HG03469 (cell line): Measurements from ENCODE around the gene LTB4R2.
"Not testable (repeated sequence)": the region's sequence is repeated elsewhere in the genome, so short reads cannot be mapped to it uniquely, and the experiment has no call there.

ENCODE experiments used
- ATAC-seq: cut with Tn5 transposase; IDR thresholded peaks from one replicate; pipeline ENCODE4 v1.9.1; 2021; ENCODE audit warnings: mild to moderate bottlenecking, moderate library complexity, moderate number of reproducible peaks; ENCODE audit not compliant: unreplicated experiment

The LTB4R2 gene

DNA sequence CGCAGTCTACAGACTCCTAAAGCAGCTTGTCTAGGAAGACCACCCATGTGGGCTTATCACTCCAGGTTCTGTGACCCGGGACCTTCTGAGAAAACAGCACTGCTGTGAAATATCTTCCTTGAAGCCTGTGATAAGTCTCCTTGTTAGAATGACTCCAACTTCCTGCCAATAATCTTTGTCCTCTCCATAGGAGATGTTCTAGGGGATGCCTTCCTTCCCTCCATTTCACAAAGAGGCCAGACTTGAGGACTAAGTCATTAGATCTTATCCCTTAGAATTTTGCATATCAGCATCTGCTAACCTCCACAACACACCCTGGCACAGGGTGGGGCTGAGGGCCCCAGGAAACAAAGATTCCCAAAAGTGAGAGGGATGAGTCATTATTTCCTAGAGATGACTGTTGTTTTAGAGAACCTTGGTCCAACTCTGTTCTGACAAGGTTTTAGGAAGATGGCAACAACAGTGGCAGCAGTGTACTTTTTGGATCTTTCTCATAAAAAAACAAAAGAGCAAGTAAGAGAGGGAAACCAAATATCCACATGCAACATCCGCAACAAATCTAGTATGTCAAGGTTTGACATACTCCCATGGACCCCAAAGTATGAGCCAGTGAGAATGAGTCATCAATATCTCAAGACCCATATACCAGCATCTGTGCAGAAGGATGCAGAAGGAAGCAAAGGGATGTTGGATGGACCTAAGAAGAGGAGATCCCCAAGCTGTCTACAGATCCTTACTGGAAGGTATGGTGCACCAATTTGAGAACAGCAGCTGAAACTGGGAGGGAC lies 7.4 kb downstream of the LTB4R2 start:
- ATAC-seq = no peak

DNA sequence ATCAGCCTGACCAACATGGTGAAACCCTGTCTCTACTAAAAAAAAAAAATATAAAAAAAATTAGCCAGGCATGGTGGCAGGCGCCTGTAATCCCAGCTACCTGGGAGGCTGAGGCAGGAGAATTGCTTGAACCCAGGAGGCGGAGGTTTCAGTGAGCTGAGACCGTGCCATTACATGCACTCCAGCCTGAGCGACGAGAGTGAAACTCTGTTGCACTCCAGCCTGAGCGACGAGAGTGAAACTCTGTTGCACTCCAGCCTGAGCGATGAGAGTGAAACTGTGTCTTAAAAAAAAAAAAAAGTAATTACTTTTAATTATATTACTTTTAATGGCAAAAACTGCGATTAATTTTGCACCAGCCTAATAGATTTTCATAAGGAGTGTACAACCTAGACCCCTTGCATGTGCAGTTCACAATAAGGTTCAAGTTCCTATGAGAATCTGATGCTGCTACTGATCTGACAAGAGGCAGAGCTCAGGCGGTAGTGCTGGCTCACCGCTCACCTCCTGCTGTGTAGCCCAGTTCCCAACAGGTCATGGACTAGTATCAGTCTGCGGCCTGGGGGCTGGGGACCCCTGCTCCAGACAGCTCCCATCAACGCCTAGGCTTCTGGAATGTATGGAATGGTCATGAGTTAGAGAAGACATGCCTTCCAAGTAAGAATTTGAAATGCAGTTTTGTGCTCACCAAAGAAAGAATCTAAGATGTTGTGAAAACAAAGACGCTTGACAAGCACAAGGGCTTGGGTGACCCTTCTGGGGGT lies 11.5 kb downstream of the LTB4R2 start:
- ATAC-seq = no peak

DNA sequence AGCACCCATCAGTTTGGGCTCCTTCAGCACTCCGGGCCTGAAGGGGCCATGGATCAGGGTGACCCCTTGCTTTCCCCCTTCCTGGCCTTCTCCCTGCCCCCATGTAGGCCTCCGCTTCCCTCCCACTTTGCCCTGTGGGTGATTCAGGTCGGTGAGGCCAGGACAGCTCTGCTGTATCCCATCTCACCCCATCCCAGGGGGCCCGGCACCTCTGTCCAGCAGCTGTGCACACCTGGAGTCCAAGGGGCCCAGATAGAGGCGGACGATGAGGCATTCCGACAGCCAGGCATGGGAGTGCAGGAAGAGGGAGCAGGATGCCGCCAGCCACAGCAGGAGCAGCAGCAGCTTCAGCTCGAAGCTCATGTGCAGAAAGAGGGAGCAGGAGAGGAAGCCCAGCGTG lies 12.7 kb downstream of the LTB4R2 start:
- no peak for ATAC-seq

DNA sequence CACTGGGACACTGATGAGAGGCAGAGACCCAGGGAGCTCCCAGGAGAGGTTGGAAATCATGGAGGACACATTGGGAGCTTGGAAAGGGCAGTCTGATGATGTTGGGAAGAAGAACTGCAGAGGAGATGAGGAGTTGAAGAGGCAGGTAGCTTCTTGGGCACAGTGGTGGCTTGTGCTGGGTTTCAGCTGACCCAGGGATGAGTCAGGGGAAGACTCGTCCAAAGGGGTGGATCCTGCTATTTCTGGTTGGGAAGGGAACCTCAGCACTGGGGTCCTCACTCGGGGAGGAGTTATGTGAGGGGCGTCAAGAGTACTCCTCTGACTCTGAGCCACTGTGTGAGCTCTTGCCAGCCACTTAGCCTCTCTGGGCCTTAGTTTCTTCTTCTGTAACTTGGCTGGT lies 13.4 kb downstream of the LTB4R2 start:
- ATAC-seq = no peak

DNA sequence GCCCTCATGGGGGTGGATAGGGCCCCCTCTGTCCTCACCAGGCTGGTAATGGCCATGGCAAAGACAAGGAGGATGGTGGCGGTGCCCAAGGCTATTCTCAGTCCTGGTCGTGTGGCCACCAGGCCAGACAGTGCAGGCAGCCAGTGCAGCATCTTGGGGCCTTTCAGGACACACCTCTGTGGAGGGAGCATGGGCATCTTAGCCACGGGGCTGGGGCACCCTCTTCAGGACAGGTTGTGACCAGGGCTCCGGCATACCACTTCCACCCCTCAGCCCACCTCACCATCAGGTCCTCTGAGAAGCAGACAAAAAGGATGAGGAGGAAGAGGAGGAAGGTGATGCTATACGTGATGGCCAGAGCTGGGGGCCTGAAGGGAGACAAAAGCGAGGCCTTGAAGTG lies 14.1 kb downstream of the LTB4R2 start:
- no peak for ATAC-seq

DNA sequence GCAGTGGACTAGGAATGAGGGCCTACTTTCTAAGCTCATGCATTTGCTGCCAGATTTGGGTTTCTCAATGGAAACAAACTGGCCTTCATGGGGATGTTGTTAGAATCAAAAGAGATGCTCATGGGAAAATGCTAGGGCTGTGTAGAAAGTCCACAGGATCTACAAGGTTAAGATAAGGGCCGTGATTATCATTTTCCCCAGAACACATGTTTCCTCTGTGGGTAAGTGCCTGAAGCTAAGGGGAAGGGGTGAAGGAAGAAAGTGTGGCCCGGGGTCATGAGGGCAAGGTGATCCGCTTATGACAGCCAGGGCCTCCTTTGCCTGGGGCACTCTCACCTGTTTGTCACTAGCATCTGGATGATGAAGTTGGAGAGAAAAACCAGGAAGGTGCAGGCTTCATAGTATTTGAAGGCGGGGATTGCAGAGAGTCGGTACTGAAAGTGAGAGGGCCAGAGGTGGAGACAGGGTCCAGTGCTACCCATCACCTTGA lies 15.1 kb downstream of the LTB4R2 start:
- no peak for ATAC-seq

DNA sequence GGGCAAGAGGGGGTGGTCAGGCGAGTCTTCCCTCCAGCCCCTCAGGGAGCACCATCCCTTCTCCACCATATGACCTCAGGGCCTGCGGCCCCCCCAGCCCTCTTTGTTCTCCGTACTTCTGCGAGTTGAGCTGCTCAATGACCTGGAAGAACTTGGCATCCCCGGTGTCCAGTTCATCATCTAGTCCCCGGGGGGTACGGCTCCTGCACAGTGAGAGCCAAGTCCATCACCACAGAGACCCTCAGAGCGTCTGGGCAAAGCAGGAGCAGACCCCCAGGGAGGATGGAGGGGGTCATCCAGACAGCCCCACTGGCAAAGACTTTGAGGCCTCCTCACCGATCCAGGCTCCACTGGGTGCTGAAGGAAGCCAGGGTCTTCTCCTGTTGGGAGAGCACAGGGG lies 16.0 kb downstream of the LTB4R2 start:
- ATAC-seq = no peak

DNA sequence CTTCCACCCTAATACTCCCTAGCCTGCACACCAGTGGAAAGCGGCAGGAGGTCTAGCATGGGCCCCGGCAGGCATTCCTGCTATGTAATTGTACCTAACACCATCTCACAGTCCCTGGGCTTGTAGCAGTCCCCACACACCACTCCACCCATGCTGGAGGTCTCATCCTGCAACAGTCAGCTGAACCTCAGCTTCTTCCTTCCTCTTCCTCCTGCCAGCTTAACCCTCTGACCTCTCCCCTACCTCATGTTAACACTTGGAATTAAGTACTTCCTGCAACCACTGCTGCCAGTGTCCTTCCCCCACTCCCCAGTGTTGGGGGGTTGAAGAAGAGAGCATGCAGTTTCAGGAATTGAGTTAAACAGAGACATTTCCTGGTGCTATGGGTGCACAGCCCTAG lies 17.4 kb downstream of the LTB4R2 start:
- no peak for ATAC-seq

DNA sequence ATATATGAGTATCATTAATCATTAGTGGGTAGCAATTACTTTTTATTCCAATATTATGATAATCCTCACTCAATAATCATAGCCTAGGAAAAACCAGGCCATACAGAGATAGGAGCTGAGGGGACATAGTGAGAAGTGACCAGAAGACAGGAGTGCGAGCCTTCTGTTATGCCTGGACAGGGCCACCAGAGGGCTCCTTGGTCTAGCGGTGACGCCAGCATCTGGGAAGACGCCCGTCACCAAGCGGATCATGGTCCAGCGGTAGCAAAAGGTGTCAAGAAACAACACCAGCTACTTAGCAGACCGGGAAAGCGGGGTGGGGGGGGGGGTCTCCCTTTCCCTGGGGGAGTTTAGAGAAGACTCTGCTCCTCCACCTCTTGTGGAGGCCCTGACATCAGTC lies 18.0 kb downstream of the LTB4R2 start:
- ATAC-seq = not testable (repeated sequence)

DNA sequence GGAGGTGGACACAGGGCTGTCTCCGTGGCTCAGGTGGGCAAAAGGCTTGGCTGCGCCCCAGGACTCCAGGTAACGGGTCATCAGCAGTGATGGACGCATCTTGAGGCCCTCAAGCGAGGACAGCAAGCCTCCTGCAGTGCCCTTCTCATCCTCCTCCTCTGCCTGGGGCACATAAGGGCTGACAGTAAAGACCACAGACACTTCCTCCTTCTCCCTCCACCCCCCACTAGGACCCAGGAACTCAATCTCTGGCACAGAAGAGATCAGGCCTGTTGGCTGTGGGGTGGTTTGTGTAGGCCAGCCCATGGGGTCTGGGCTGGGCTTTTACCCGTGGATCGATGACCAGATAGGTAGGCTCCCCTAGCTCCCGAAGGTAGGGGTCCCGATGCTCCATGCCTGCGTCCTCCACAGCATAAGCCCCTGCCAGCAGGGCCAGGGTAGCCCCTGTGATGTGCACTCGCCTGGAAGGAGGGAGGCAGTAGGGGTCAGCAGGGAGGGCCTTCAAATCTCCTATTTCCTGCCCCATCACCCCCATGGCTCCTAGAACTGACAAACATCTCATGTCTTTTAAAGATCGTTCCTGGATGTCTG lies 19.2 kb downstream of the LTB4R2 start:
- ATAC-seq = no peak

DNA sequence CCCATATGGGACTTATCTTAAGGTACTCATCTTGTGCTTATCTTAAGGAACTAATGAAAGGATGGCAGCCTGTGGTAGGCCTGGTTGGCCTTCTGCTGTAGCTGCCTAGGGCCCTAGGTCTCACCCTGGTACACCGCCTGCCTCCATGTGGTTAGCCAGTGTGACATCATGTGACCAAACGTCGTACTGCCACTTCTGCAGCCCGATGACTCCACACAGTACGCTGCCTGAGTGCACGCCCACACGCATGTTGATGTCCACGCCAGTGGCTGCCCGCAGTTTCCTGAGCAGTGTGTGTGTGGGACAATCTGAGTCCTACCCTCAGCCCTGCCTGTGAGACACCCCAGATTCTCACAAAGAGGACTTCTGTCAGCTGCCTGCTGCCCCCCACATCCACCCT lies 19.8 kb downstream of the LTB4R2 start:
- ATAC-seq = no peak

DNA sequence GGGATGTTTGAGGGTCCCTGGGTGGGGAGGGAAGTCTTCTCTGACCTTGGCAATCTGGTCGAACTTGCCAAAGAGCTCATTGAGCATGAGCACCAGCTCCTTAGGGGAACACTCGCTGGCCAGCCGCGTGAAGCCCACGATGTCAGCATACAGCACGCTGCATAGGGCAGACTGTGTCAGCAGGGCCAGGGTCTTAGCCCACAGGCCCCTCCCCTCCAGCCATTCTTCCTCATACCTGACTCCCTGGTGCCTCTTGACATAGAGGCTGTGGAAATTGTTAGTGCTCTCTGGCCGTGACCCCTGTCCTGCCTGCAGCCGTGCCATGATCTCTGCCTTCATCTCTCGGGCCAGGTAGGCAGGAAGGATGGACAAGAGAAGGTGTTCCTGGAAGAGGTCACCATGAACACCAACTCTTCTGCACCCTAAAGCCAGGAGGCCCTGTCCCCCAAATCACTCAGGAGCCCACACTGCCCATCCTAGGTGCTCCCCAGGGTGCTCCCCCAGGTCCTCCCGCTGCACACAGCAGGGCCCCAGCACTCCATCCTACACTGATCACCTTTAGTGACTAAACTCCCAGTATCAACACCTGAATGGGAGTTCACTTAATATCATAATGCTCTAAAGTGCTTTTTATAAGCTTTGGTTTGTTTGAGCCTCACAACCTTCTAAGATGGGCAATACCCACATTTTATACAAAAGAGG lies 21.2 kb downstream of the LTB4R2 start:
- no peak for ATAC-seq

DNA sequence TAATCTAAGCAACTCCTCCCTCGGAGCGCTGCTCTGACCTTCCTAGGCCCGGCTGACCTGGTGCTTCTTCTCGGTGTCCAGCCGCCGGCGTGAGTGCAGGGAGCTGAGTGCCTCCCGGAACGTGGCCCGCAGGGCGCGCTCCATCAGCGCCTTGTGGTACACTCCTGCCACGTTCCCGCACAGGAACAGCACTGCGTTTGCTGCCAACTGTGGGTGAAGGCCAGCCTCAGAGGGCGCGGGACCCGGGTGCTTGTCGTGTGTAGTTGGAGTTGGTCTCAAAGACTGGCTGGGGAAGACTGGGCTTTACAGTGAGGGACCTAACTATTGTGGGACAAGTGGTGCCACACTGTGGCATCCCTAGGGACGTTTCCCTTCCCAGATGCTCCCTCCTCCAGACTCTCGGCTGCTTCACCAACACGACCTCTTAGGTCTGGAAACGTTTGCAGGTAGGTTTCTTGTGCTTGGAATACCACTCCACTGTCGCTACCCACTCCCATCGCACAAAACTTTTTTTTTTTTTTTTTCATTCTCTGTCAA lies 21.9 kb downstream of the LTB4R2 start:
- no peak for ATAC-seq

DNA sequence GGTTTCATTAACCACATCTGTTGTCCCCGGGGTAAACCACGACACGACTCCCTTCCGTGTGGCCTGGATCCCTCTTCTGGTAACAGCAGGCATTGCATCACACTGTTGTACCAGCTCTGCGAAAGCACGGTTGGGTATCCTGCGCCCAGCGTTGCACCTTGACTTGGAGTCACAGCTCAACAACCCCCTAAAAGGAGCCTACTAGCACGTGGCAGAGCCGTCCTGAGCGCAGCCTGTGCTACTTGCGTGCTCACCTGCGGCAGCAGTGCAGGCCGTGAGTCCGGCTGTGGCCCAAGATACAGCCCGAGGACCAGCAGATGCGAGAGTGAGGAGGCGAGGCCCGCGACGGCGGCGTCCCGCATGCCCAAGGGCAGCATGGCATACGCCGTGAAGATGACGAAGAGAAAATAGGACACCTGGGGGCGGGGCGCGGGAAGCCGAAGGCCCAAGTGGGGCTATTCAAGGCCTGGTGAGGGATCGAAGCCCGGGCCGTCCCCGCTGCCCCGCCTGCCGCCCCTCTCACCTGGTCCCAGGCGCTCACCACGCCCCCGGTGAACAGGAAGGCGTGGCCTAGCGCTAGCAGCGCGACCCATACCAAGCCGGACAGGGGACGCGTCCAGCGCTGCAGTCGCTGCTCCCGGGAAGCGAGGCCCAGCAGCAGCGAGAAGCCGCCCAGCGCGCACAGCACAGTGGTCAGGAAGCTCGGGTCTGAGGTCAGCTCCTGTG lies 22.5 kb downstream of the LTB4R2 start:
- ATAC-seq = peak; percentile 39

DNA sequence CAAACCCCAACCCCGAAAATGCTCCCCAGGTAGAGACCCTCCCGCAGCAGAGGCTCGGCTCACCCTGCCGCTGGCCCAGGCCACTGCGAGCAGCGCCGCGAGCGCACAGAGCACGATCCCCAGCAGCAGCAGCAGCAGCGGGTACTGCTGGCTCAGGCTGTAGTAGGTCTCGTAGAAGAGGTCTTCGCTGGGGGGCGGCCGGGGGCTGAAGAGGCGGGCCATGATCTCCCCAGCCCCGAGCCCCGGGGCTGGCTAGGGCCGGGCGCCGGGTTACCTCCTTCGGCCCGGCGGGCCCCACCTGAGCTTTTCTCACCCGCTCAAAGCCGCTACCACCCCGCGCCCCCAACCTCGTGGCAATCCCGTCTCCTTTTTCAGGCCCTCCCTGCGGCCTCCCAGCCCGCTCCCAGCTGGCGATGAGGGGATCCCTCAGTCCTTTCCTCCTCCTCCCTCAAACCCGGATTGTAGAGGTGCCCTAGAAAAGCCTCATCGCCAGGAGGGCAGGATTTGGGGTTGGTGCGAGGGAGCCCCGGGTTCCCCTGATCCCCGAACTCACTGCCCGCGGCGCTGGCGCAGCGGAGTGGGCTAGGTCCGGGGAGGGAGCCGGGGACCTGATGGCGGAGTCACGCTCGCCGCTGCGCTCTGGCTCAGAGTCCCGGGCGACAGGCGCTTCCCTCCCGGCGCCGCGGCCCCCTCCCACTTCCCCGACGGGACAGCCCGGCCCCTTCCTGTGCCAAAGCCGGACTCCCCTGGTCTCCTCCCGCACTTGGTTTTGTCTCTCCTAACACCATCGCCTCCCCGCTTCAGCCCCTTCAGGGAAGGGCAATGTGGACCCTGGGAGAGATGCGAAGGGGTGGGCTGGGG lies 24.7 kb downstream of the LTB4R2 start, which contains the start of gene ADCY4:
Gene ADCY4 (minus strand): TSS at position 641 of the 861 bp plus-strand sequence. CDS start 419 bp downstream, at position 222.
- no peak for ATAC-seq

DNA sequence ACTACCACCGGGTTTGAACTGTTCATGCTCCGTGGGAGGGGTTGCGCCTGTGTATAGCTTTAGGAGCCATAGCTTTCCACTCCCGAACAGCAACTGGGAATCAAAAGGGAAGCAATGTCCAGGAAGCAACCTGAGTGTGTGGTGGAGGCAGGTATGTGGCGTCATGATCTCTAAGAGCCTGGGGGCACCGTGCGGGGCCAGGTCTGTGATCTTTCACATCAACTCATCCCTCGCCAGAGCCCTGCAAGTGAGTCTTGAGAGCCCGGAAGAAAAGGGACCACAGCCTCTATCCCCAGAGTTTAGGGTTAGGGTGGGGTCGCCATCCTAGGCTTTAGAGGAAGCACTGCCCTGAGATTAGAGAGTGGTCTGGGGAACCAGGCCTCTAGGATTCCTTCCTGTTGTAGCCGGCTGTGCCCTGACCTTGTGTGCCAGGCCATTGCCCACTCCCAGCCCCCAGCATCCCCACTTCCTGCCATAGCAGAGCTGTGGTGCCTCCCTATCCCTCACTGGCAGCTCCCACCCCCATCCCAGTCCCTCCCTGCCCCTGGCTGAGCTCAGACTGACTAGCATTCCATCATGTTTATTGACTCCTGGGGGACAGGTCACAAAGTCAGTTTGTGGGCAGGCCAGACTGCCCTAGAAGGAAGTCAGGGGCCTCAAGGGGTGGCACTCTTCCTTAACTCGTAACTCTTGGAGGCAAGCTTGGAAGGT lies 25.7 kb downstream of the LTB4R2 start:
- no peak for ATAC-seq

DNA sequence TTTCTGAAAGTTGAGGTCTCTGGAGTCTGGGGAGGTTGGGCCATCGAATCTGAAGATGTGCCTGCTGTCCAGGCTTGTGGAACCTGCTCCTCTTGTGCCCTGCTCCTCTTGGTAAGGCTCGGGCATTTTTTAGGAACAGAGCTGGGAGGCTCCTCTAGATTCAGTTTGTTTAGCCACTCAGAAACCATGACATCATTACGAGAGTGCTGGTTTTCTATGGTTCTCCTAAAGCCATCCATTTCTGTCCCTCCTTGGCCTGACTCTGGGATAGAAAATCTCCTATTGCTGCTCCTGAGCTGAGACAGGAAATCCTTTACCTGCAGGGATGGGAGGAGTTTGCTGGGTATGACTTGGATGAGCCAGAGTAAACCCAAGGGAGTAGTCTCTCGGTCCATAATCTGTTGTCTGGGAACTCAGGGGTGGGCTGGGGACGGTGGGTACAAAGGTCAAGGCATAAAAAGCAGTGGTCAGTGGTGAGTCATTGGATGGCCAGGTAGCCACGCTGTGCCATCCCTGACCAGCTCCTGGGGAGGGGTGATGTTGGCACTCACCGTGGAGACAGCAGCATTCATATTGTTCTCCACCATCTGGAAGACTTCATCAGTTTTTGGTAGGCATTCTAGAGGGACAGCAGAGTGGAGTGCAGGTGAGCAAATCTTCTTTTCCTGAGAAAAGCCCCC lies 27.3 kb downstream of the LTB4R2 start:
- no peak for ATAC-seq

DNA sequence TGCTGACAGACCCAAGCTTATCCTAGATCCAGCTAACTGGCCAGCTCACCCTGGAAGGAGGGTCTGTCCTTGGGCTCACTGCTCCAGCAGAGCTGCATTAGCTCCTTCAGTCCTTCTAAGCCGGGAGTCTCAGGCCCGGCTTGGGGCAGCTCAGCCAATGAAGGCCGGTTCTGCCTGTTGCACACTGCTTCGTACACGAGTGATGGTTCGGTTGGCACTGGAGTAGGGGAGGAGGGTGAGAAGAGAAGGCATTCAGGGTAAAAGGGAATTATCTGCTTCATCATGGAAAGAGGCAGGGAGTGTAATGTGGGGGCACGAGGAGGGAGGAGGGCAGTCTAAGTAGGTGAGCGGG lies 27.9 kb downstream of the LTB4R2 start:
- no peak for ATAC-seq
